GM12873 (cell line): Measurements from ENCODE around the gene KRTAP7-1.
A peak's percentile ranks its signal among the peaks of the same experiment; 100 is the strongest.

Source experiments
- CTCF ChIP-seq: IDR thresholded peaks from 2 replicates; pipeline ENCODE4 v1.5.1; 2012; ENCODE audit warnings: low read depth, mild to moderate bottlenecking, moderate library complexity, low read length, control low read depth; ENCODE audit not compliant: insufficient read depth; ENCODE audit errors: missing control alignments

The KRTAP7-1 gene

GRCh38 chr21:30829659-30830058 lies at the start of gene KRTAP7-1:
TSS of gene KRTAP7-1 (minus strand) at chr21:30829759. CDS start at chr21:30829698, 61 bp downstream.
- no peak for TF ChIP-seq CTCF

DNA sequence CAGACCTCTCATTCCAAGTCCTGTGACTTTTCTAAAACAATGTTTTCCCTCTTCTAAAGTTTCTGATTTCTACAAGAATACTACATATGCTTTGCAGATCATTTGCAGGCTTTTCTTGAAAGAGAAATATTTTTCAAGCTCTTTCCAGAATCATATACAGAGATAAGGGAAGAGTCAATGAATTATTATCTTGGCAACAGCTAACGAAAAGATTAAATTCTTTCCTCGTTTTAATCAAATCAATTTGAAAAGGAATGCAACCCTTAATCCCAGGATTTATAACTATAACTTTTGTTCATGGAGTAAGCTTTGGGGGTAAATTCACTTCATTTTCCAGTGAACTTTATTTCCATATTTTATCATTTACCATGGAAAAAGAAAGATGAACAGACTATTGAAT lies 45.0 kb upstream of the KRTAP7-1 start:
- TF ChIP-seq CTCF = no peak

DNA sequence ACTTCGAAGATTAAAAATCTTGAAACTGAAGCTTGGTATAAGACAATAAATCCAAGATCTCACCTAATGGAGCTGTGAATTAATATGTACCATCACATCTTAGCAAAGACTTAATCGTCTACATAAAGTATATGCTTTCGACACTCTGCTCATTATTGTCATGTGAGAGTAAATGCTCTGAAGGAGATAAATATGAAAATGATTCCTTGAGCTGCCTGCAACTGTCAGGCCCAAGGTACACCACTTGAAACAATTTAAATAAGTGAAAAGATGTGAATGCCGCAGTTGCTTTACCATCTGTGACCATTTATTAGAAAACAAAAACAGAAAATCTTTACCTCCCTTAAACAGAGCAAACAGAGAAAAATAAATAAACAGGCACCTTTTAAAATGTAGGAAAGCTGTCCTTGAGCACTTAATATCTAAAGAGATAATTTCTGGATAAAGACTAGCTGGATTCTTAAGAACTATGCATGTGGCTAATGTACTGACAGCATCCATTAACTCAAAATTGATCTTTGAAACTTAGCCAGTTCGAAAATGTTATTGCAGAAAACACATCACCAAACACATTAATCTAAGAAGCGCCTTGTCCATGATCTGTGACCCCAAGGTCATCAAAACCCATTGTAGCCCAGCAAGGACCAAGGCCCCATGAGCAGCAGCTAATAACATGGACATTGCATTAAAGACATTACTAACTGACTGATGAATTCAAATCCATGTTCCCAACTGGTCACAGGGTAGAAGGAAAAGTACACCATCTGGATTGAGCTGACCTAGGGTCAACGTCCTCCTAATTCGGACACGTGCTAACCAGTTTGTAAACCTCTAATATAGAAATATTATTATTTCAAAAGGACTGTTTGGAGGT lies 18.3 kb upstream of the KRTAP7-1 start:
- TF ChIP-seq CTCF = no peak

DNA sequence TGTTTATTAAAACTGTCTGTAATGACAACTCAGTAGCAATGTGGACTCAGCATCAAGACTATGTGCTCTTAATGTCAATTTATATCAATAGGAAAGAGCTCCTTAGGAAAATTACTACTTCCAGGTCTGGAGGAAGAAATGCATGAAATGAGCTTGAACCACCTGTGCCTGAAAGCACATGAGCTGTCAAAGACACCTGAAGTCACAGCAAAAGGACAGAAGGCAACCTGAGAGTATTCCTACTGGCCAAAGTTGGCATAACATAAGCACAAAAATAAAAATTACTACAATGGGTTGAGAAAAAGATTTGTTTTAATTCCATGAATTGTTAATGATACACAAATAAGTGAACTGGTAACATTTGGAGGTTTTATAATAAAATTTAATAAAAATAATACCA lies 13.4 kb upstream of the KRTAP7-1 start:
- peak; percentile 18 for TF ChIP-seq CTCF

GRCh38 chr21:30839304-30839703 lies 9.7 kb upstream of the KRTAP7-1 start:
- TF ChIP-seq CTCF = peak; percentile 67

DNA sequence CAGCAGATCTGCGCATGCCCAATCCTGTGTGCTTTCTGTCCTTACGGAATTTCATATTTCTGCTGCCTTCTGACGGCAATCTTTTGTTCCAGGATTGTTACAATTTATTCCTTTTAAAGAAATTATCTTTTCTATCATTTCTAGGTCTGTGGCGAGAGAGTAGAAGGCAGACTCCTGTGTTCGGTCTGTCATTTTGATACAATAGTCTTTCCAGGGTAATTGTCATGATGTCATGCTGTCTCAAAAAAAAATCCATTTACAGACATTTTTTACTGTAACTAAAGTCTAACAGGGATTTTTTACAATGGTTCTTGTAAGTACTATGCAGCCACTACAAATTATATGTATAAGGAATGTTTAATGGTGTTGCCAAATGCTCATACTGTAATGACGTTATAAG lies 9.0 kb upstream of the KRTAP7-1 start:
- no peak for TF ChIP-seq CTCF

GRCh38 chr21:30831194-30831765 lies 1.7 kb upstream of the KRTAP7-1 start:
- TF ChIP-seq CTCF = peak; percentile 64
